ENCODE data around the gene SYT8. TPM values are rescaled to one million over a fixed set of nuclear protein-coding genes. Genes with fewer than 3 reads are reported as not detected.

SYT8 gene
- total and polyA plus RNA-seq, 2 of the 8 experiments (the other 6 are each of a cell fraction or from before 2014, with no cell fraction given) = not detected

- TF ChIP-seq, protein P1, sequence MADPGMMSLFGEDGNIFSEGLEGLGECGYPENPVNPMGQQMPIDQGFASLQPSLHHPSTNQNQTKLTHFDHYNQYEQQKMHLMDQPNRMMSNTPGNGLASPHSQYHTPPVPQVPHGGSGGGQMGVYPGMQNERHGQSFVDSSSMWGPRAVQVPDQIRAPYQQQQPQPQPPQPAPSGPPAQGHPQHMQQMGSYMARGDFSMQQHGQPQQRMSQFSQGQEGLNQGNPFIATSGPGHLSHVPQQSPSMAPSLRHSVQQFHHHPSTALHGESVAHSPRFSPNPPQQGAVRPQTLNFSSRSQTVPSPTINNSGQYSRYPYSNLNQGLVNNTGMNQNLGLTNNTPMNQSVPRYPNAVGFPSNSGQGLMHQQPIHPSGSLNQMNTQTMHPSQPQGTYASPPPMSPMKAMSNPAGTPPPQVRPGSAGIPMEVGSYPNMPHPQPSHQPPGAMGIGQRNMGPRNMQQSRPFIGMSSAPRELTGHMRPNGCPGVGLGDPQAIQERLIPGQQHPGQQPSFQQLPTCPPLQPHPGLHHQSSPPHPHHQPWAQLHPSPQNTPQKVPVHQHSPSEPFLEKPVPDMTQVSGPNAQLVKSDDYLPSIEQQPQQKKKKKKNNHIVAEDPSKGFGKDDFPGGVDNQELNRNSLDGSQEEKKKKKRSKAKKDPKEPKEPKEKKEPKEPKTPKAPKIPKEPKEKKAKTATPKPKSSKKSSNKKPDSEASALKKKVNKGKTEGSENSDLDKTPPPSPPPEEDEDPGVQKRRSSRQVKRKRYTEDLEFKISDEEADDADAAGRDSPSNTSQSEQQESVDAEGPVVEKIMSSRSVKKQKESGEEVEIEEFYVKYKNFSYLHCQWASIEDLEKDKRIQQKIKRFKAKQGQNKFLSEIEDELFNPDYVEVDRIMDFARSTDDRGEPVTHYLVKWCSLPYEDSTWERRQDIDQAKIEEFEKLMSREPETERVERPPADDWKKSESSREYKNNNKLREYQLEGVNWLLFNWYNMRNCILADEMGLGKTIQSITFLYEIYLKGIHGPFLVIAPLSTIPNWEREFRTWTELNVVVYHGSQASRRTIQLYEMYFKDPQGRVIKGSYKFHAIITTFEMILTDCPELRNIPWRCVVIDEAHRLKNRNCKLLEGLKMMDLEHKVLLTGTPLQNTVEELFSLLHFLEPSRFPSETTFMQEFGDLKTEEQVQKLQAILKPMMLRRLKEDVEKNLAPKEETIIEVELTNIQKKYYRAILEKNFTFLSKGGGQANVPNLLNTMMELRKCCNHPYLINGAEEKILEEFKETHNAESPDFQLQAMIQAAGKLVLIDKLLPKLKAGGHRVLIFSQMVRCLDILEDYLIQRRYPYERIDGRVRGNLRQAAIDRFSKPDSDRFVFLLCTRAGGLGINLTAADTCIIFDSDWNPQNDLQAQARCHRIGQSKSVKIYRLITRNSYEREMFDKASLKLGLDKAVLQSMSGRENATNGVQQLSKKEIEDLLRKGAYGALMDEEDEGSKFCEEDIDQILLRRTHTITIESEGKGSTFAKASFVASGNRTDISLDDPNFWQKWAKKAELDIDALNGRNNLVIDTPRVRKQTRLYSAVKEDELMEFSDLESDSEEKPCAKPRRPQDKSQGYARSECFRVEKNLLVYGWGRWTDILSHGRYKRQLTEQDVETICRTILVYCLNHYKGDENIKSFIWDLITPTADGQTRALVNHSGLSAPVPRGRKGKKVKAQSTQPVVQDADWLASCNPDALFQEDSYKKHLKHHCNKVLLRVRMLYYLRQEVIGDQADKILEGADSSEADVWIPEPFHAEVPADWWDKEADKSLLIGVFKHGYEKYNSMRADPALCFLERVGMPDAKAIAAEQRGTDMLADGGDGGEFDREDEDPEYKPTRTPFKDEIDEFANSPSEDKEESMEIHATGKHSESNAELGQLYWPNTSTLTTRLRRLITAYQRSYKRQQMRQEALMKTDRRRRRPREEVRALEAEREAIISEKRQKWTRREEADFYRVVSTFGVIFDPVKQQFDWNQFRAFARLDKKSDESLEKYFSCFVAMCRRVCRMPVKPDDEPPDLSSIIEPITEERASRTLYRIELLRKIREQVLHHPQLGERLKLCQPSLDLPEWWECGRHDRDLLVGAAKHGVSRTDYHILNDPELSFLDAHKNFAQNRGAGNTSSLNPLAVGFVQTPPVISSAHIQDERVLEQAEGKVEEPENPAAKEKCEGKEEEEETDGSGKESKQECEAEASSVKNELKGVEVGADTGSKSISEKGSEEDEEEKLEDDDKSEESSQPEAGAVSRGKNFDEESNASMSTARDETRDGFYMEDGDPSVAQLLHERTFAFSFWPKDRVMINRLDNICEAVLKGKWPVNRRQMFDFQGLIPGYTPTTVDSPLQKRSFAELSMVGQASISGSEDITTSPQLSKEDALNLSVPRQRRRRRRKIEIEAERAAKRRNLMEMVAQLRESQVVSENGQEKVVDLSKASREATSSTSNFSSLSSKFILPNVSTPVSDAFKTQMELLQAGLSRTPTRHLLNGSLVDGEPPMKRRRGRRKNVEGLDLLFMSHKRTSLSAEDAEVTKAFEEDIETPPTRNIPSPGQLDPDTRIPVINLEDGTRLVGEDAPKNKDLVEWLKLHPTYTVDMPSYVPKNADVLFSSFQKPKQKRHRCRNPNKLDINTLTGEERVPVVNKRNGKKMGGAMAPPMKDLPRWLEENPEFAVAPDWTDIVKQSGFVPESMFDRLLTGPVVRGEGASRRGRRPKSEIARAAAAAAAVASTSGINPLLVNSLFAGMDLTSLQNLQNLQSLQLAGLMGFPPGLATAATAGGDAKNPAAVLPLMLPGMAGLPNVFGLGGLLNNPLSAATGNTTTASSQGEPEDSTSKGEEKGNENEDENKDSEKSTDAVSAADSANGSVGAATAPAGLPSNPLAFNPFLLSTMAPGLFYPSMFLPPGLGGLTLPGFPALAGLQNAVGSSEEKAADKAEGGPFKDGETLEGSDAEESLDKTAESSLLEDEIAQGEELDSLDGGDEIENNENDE (IDR thresholded peaks at IDR 0.05; ENCODE audit: insufficient replicate concordance, low read length) = no peak
- TF ChIP-seq CTCF (IDR thresholded peaks at IDR 0.05; ENCODE audit: control extremely low read depth in 1 of 3, insufficient read depth in 1 of 3, low read depth in 1 of 3, low read length in 3 of 3) = no peak
- no peak for TF ChIP-seq SAP30 (IDR thresholded peaks at IDR 0.05; ENCODE audit: insufficient read depth, insufficient replicate concordance, low read length)
- TF ChIP-seq SIRT6 (IDR thresholded peaks at IDR 0.05; ENCODE audit: low read length) = no peak
- no peak for TF ChIP-seq HDAC2 (IDR thresholded peaks at IDR 0.05; ENCODE audit: borderline replicate concordance in 1 of 2, low read depth in 2 of 2, low read length in 2 of 2)
- no peak for TF ChIP-seq ATF2 (IDR thresholded peaks at IDR 0.05; ENCODE audit: low read length)
These were observed 19.5 kb upstream of the SYT8 start (continued) for GRCh38 chr11:1815311-1815710.
